Measurements from ENCODE around the gene LDAH.
"Not testable (repeated sequence)": the region's sequence is repeated elsewhere in the genome, so short reads cannot be mapped to it uniquely, and the experiment has no call there.

Gene LDAH

GRCh38 chr2:20822535-20823490 lies at the start of gene LDAH:
Gene LDAH (minus strand): TSS chr2:20823101. CDS start chr2:20801463, 21,638 bp downstream.
- DNase-seq (ENCODE audit: low spot score) = peak; percentile 92

GRCh38 chr2:20868377-20868776 lies 45.5 kb upstream of the LDAH start:
- DNase-seq (ENCODE audit: low spot score) = no peak

GRCh38 chr2:20862850-20863249 lies 39.9 kb upstream of the LDAH start:
- no peak for DNase-seq (ENCODE audit: low spot score)

- no peak for DNase-seq (ENCODE audit: low spot score)
Observed at GRCh38 chr2:20855456-20855855, 32.6 kb upstream of the LDAH start.

- DNase-seq (ENCODE audit: low spot score) = no peak
Observed at GRCh38 chr2:20852670-20853069, 29.8 kb upstream of the LDAH start.

GRCh38 chr2:20852139-20852538 lies 29.2 kb upstream of the LDAH start:
- no peak for DNase-seq (ENCODE audit: low spot score)

GRCh38 chr2:20844246-20844645 lies 21.3 kb upstream of the LDAH start:
- no peak for DNase-seq (ENCODE audit: low spot score)

- DNase-seq (ENCODE audit: low spot score) = no peak
Observed at GRCh38 chr2:20839052-20839451, 16.2 kb upstream of the LDAH start.

- no peak for DNase-seq (ENCODE audit: low spot score)
Observed at GRCh38 chr2:20838016-20838415, 15.1 kb upstream of the LDAH start.

- DNase-seq (ENCODE audit: low spot score) = no peak
Observed at GRCh38 chr2:20836521-20836920, 13.6 kb upstream of the LDAH start.

- DNase-seq (ENCODE audit: low spot score) = no peak
Observed at GRCh38 chr2:20834331-20834730, 11.4 kb upstream of the LDAH start.

GRCh38 chr2:20832606-20833005 lies 9.7 kb upstream of the LDAH start:
- no peak for DNase-seq (ENCODE audit: low spot score)

GRCh38 chr2:20829861-20830260 lies 7.0 kb upstream of the LDAH start:
- DNase-seq (ENCODE audit: low spot score) = no peak

GRCh38 chr2:20823917-20824316 lies 1.0 kb upstream of the LDAH start:
- peak; percentile 26 for DNase-seq (ENCODE audit: low spot score)

- DNase-seq (ENCODE audit: low spot score) = no peak
Observed at GRCh38 chr2:20818820-20819219, 4.1 kb downstream of the LDAH start.

GRCh38 chr2:20815216-20815615 lies 7.7 kb downstream of the LDAH start:
- DNase-seq (ENCODE audit: low spot score) = no peak

GRCh38 chr2:20812779-20813178 lies 10.1 kb downstream of the LDAH start:
- no peak for DNase-seq (ENCODE audit: low spot score)

GRCh38 chr2:20806286-20806685 lies 16.6 kb downstream of the LDAH start:
- DNase-seq (ENCODE audit: low spot score) = no peak

GRCh38 chr2:20803974-20804373 lies 18.9 kb downstream of the LDAH start:
- no peak for DNase-seq (ENCODE audit: low spot score)

- no peak for DNase-seq (ENCODE audit: low spot score)
Observed at GRCh38 chr2:20803226-20803682, 19.6 kb downstream of the LDAH start.

GRCh38 chr2:20797096-20797495 lies 25.8 kb downstream of the LDAH start:
- DNase-seq (ENCODE audit: low spot score) = no peak

GRCh38 chr2:20796374-20796791 lies 26.5 kb downstream of the LDAH start:
- no peak for DNase-seq (ENCODE audit: low spot score)

GRCh38 chr2:20793944-20794343 lies 29.0 kb downstream of the LDAH start:
- not testable (repeated sequence) for DNase-seq (ENCODE audit: low spot score)

All from LoVo (cell line).